NCI-H524 treated with DMSO at 0.1 percent for 48 hours (cell line): ENCODE results near the gene RALGPS1.
"Not testable (repeated sequence)": the region's sequence is repeated elsewhere in the genome, so short reads cannot be mapped to it uniquely, and the experiment has no call there.

Experiments
- DNase-seq: peaks from one replicate; lab custom pipeline; 2025; lab: John Stamatoyannopoulos, UW

RALGPS1 gene

GRCh38 chr9:127158786-127159324 lies 244.3 kb downstream of the RALGPS1 start:
- no peak for DNase-seq

- no peak for DNase-seq
These were observed 244.8 kb downstream of the RALGPS1 start for GRCh38 chr9:127159325-127159801.

- no peak for DNase-seq
These were observed 245.5 kb downstream of the RALGPS1 start for GRCh38 chr9:127159949-127160610.

DNA sequence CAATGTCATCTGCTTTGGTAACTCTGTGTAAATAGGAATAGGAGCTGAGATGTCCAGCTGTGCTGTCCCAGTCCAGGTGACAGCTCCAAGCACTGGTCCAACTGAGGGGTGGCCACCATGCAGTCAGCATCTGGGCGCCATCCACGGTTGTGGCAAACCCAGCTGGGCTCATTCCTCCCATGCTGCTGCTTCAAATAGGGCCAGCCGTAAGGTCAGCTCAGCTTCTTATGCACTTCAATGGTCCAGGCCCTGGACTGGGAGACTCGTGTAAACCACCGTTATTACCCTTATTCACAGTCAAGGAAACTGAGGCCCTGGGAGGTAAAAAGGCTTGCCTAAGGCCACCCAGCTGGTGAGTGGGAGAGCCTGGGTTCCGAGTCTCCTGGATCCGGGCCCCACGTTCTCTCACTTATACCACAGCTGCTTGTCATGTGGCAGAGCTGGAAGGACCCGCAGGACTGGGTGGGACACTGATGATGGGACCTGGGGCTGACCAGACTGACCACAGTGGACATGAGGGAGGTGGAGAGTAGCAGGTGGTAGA lies 246.6 kb downstream of the RALGPS1 start:
- DNase-seq = no peak

GRCh38 chr9:127162046-127162863 lies 247.7 kb downstream of the RALGPS1 start:
- no peak for DNase-seq

GRCh38 chr9:127162864-127163365 lies 248.3 kb downstream of the RALGPS1 start:
- DNase-seq = no peak

GRCh38 chr9:127163409-127163808 lies 248.8 kb downstream of the RALGPS1 start:
- no peak for DNase-seq

GRCh38 chr9:127165116-127165515 lies 250.5 kb downstream of the RALGPS1 start:
- DNase-seq = no peak

DNA sequence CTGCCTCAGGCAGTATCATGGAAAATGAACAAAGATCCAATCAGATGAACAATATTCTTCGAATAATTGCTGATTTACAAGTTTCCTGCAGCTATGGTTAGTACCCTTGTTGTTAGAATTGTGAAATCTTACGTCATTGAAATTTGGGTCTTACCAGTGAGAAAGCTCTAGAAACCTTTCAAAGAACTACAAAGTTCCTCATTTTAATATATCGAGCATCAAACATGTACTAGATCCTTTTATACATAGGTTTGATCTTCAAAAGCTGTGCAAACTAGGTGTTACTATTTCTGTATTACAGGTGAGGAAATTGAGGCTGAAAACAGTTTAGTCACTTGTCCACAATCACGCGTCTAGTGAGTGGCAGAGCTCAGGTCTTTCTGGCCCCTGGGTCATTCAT lies 251.5 kb downstream of the RALGPS1 start:
- no peak for DNase-seq

- DNase-seq = no peak
These were observed 252.3 kb downstream of the RALGPS1 start for GRCh38 chr9:127166651-127167524.

DNA sequence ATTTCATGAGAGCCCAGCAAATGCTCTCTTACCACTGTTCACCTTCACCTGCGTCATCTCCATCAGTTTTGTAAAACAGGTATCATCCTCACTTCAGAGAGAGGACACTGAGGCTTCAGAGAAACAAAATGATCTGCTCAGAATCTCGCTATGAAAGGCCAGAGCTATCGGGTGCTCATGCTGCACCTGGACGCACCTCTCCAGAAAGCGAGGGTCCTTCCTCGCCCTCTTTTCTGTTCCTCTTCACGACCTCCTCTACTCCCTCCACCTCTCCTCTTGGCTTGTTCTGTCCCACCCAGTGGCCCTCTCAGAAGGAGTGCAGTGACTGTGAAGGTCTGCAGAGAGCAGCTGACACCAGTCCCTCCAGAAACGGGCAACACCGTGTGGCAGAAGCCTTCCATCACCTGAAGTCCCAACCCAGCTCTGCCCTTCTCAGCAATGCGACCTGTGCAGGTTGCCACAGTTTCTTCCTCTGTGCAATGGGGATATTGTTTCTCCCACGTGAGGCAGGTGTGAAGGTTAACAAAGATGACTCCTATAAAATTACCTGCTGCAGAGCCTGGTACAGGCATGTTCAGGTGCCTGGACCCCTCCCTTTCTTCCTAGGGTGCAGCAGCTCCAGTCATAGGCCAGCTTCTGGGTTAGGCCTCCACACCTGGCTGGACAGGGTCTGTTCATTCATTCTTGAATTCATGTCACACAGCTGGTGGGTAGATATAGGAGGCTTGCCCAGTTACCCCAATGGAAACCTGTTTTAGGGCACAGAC lies 253.2 kb downstream of the RALGPS1 start:
- no peak for DNase-seq

- DNase-seq = no peak
These were observed 254.4 kb downstream of the RALGPS1 start for GRCh38 chr9:127168756-127169574.

DNA sequence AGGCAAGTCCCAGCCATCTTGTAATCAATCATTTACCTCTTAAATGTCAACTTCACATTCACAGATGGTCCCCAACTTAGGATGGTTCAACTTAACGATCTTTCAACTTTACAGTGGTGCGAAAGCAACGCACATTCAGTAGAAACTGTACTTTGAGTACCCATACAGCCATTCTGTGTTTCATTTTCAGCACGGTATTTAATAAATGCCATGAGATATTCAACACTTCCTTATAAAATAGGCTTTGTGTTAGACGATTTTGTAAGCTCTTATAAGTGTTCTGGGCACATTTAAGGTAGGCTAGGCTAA lies 254.9 kb downstream of the RALGPS1 start:
- no peak for DNase-seq

DNA sequence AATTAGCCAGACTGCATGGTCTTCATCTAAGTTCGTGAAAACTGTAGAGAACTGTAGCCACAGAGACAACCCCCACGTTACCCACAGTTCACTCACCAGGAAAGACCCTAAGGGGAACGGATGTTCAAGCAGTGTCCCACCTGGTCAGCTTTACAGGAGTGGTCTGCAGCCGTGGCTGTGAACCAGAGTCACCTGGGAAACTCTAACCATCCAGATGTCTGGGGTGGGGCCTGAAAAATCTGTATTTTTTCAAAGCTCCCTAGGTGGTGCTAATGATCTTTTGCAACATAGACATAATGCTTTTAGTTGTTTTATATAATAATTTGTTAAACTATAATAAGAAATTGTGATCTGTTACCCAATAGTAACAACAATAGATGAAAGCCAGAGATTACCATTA lies 255.5 kb downstream of the RALGPS1 start:
- DNase-seq = no peak

DNA sequence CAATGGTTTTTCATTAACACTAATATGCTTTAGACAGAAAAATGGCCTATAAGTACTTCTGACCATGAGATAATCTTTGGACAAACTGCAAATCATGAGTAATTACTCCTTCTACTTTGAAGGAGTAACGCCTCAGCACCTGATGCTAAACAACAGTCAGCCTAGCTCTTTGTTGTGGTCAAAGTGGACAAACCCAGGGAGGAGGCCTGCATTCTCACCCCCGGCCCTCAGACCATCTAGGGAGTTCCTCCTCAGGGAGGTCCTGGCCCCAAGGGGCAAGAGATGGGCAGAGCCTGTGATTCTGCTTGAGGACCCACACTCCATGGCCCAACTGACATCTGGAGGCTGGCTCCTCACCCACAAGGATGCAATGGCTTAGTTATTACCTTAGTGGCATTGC lies 256.1 kb downstream of the RALGPS1 start:
- no peak for DNase-seq

- not testable (repeated sequence) for DNase-seq
These were observed 256.8 kb downstream of the RALGPS1 start for GRCh38 chr9:127171348-127171747.

DNA sequence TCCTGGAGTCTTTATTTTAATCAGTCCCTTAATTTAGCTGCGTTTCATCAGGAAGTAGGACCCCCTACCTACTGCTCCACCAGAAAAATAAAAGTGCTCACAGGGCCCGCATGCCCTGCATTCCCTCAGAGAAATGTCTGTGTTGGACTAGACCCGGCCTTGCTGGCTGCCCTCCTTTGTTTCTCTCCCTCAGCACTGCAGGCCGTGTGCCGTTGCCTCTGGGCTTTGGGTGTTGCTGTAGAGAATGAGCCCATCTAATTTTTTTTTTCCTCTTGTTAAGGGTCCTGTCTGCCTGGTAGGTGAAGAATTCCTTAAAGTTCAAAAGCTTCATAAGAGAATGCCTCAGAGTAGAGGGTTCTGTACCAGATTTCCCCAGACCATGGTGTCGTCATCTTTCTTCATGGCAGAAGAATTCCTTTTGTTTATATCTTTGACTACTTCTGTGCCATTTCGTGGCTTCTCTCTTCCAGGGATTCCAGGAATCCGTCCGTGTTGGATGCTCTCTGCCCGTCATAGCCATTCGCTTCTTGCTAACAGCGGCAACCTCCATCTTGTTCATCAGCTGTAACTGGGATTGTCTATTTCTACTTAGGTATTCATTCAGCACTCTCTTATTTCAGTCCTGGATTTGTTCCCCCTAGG lies 257.6 kb downstream of the RALGPS1 start:
- DNase-seq = no peak

- no peak for DNase-seq
These were observed 258.5 kb downstream of the RALGPS1 start for GRCh38 chr9:127173063-127173462.
